Activated gamma-delta T cell treated with Interleukin-2 at 50 U/mL for 16 hours (primary cell): ENCODE data around the gene GSTP1.
"Not testable (repeated sequence)": the region's sequence is repeated elsewhere in the genome, so short reads cannot be mapped to it uniquely, and the experiment has no call there.

Source experiments
- DNase-seq: peaks from one replicate; pipeline ENCODE4 v3.0.0-alpha.2; 2020

Gene GSTP1

GRCh38 chr11:67564230-67564629 lies 19.4 kb upstream of the GSTP1 start:
- no peak for DNase-seq

DNA sequence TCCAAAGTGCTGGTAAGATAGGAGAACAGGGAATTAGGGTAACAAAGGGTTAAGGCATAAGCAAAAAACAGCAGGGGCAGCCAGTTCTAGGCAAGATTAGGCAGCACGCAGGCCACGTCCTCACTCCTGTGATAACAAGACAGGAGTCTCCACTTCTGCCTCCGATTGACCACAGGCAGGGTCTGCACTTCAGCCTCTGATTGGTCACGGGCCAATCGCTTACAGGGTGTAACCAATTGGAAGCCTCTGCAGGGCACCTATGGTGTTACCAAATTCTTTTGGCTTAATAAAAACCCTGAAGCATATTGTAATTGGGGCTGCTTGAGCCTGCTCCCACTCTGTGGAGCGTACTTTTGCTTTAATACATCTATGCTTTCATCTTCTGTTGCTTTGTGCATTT lies 12.2 kb upstream of the GSTP1 start:
- no peak for DNase-seq

DNA sequence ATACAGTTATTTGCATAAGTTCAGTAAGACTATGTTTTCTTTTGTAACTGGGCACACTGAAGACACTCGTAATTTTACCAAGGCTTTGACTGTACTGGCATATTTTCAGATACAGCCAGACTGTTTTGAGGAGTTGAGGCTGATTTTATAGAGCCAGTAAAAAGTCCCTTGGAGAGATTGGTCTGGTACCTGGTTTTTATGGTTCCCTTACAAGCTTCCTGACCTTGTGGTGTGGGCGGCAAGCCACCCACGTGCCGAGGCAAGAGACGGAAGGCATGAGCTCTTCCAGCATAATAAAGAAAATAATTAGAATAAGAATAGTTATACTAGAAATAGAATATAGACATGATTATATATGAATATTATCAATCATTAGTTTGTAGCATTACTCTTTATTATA lies 11.3 kb upstream of the GSTP1 start:
- no peak for DNase-seq

DNA sequence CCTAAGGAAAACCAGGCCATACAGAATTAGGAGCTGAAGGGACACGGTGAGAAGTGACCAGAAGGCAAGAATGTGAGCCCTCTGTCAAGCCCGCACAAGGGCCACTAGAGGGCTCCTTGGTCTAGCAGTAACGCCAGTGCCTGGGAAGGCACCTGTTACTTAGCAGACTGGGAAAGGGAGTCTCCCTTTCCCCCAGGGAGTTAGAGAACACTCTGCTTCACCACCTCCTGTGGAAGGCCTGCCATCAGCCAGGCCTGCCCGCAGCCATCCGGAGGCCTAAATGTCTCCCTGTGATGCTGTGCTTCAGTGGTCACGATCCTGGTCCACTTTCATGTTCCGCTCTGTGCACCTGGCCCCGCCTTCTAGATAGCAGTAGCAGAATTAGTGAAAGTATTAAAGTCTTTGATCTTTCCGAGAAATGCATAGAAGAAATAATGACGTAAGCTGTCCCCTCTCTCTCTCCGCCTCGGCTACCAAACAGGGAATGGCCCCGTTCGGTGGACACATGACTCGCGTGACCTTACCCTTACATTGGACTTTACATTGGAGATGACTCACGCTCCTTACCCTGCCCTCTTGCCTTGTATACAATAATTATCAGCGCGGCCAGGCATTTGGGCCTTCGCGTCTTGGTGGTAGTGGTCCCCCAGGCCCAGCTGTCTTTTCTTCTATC lies 10.7 kb upstream of the GSTP1 start:
- DNase-seq, result no peak

GRCh38 chr11:67574938-67575337 lies 8.7 kb upstream of the GSTP1 start:
- no peak for DNase-seq

GRCh38 chr11:67576735-67577475 lies 6.7 kb upstream of the GSTP1 start:
- no peak for DNase-seq

GRCh38 chr11:67577951-67578350 lies 5.7 kb upstream of the GSTP1 start:
- DNase-seq, result no peak

DNA sequence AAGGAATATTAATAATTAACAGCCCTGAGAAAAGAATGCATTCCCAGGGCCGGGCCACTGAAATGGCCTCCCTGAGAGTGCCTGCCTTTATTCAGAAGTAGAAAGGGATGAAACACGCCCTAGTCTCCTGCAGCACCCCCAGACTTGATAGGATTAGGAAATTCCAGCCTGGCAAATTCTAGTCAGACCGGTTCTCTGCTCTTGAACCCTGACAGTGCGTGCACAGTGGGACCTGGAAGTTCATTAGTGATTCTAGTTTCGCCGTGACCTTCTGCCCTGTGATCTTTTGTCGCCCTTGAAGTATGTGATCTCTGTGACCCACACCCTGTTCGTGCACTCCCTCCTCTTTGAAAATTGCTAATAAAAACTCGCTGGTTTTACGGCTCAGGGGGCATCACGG lies 2.1 kb upstream of the GSTP1 start:
- DNase-seq, result no peak

DNA sequence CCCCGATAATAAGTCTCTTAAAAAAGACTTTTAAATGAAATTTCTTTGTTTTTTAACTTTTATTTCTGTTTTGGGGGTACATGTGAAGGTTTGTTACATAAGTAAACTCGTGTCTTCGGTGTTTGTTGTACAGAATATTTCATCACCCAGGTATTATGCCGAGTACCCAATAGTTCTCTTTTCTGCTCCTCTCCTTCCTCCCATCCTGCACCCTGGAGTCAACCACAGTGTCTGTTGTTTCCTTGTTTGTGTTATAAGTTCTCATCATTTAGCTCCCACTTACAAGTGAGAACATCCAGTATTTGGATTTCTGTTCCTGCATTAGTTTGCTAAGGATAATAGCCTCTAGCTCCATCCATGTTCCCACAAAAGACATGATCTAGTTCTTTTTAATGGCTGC lies 1.6 kb upstream of the GSTP1 start:
- DNase-seq, result no peak

DNA sequence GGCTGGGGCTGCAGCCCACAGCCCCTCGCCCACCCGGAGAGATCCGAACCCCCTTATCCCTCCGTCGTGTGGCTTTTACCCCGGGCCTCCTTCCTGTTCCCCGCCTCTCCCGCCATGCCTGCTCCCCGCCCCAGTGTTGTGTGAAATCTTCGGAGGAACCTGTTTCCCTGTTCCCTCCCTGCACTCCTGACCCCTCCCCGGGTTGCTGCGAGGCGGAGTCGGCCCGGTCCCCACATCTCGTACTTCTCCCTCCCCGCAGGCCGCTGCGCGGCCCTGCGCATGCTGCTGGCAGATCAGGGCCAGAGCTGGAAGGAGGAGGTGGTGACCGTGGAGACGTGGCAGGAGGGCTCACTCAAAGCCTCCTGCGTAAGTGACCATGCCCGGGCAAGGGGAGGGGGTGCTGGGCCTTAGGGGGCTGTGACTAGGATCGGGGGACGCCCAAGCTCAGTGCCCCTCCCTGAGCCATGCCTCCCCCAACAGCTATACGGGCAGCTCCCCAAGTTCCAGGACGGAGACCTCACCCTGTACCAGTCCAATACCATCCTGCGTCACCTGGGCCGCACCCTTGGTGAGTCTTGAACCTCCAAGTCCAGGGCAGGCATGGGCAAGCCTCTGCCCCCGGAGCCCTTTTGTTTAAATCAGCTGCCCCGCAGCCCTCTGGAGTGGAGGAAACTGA lies 731 bp downstream of the GSTP1 start:
- DNase-seq, result no peak

DNA sequence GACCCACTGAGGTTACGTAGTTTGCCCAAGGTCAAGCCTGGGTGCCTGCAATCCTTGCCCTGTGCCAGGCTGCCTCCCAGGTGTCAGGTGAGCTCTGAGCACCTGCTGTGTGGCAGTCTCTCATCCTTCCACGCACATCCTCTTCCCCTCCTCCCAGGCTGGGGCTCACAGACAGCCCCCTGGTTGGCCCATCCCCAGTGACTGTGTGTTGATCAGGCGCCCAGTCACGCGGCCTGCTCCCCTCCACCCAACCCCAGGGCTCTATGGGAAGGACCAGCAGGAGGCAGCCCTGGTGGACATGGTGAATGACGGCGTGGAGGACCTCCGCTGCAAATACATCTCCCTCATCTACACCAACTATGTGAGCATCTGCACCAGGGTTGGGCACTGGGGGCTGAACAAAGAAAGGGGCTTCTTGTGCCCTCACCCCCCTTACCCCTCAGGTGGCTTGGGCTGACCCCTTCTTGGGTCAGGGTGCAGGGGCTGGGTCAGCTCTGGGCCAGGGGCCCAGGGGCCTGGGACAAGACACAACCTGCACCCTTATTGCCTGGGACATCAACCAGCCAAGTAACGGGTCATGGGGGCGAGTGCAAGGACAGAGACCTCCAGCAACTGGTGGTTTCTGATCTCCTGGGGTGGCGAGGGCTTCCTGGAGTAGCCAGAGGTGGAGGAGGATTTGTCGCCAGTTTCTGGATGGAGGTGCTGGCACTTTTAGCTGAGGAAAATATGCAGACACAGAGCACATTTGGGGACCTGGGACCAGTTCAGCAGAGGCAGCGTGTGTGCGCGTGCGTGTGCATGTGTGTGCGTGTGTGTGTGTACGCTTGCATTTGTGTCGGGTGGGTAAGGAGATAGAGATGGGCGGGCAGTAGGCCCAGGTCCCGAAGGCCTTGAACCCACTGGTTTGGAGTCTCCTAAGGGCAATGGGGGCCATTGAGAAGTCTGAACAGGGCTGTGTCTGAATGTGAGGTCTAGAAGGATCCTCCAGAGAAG lies 1.6 kb downstream of the GSTP1 start:
- DNase-seq, result no peak

DNA sequence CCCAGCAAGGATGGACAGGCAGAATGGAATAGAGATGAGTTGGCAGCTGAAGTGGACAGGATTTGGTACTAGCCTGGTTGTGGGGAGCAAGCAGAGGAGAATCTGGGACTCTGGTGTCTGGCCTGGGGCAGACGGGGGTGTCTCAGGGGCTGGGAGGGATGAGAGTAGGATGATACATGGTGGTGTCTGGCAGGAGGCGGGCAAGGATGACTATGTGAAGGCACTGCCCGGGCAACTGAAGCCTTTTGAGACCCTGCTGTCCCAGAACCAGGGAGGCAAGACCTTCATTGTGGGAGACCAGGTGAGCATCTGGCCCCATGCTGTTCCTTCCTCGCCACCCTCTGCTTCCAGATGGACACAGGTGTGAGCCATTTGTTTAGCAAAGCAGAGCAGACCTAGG lies 2.3 kb downstream of the GSTP1 start:
- DNase-seq, result no peak

GRCh38 chr11:67586568-67587250 lies 3.1 kb downstream of the GSTP1 start:
- DNase-seq, result no peak

- no peak for DNase-seq
These were observed 4.5 kb downstream of the GSTP1 start for GRCh38 chr11:67588136-67588503.

DNA sequence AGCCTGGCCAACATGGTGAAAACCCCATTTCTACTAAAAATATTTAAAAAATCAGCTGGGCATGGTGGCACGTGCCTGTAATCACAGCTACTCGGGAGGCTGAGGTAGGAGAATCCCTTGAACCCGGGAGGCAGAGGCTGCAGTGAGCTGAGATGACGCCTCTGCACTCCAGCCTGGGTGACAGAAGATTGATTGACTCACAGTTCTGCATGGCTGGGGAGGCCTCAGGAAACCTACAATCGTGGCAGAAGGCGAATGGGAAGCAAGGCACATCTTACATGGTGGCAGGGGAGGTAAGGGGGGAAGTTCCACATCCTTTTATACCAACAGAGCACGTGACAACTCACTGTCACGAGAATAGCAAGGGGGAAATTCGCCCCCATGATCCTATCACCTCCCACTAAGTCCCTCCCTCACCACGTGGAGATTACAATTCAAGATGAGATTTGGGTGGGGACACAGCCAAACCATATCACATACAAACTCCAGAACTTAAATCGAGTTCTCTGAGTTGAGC lies 5.3 kb downstream of the GSTP1 start:
- DNase-seq, result not testable (repeated sequence)

GRCh38 chr11:67592880-67593564 lies 9.4 kb downstream of the GSTP1 start:
- no peak for DNase-seq

DNA sequence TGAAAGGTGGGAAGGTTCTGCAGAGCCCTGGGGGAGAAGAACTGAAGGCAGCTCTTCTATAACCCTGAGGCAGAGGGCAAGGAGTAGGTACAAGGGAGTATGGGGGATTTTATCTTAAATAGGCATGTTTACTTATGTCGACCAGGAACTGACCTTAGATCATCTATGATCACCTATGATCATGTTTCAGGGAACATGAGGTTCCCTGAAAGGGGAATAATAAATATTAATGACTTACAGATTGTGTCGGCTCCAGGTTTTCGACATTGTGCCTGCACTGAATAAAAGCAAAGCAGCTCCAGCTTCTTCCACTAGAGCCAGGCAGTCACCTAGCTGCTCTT lies 9.9 kb downstream of the GSTP1 start:
- no peak for DNase-seq

GRCh38 chr11:67594480-67594879 lies 10.9 kb downstream of the GSTP1 start:
- DNase-seq, result no peak

- DNase-seq, result no peak
These were observed 13.2 kb downstream of the GSTP1 start for GRCh38 chr11:67596753-67597300.

- not testable (repeated sequence) for DNase-seq
These were observed 13.8 kb downstream of the GSTP1 start for GRCh38 chr11:67597458-67597857.

- DNase-seq, result not testable (repeated sequence)
These were observed 14.4 kb downstream of the GSTP1 start for GRCh38 chr11:67597963-67598362.
